ENCODE measurements around the gene YWHAE. TPM values are rescaled to one million over a fixed set of nuclear protein-coding genes. Genes with fewer than 3 reads are reported as not detected.

The YWHAE gene
- polyA plus RNA-seq, 1 experiment: 1,187 TPM

GRCh38 chr17:1377334-1377733 lies 22.7 kb downstream of the YWHAE start:
- no peak for DNase-seq (ENCODE audit: low read depth, low spot score)
- POLR2A ChIA-PET: interaction anchor here (0.5 kb wide), 1 partner anchor 62 kb away, joined by 3 read pairs; no protein-coding TSS in a partner anchor
- H3K9me3 ChIP-seq (ENCODE audit: control insufficient read depth, insufficient read depth, low read length): no peaks in the 10 kb centered on the region
- TF ChIP-seq CTCF (IDR thresholded peaks at IDR 0.05; ENCODE audit: low read depth, low read length): no peak
- no peak overlapping the region for H3K4me3 ChIP-seq (ENCODE audit: low read depth, low read length)
- no peaks in the 10 kb centered on the region for H3K27me3 ChIP-seq (ENCODE audit: control insufficient read depth, insufficient read depth, low read length)
- no peak overlapping the region for H3K27ac ChIP-seq (ENCODE audit: low read depth, low read length)
- CTCF ChIA-PET: interaction anchor here (5.5 kb wide), 1 partner anchor 12 kb away, joined by 78 read pairs; no protein-coding TSS in a partner anchor

- no peaks in the 10 kb centered on the region for H3K9me3 ChIP-seq (ENCODE audit: control insufficient read depth, insufficient read depth, low read length)
- no peak overlapping the region for H3K4me3 ChIP-seq (ENCODE audit: low read depth, low read length)
- ChIA-PET POLR2A (interaction anchor here (0.9 kb wide), 1 partner anchor 10 kb away, joined by 7 read pairs; no protein-coding TSS in a partner anchor), CTCF (interaction anchor here (5.5 kb wide), 1 partner anchor 11 kb away, joined by 78 read pairs; no protein-coding TSS in a partner anchor)
- H3K27ac ChIP-seq (ENCODE audit: low read depth, low read length): no peak overlapping the region
- no peak for DNase-seq (ENCODE audit: low read depth, low spot score)
- H3K27me3 ChIP-seq (ENCODE audit: control insufficient read depth, insufficient read depth, low read length): no peaks in the 10 kb centered on the region
- no peak for TF ChIP-seq CTCF (IDR thresholded peaks at IDR 0.05; ENCODE audit: low read depth, low read length)
These were observed 24.0 kb downstream of the YWHAE start for GRCh38 chr17:1376061-1376460.

- TF ChIP-seq CTCF (IDR thresholded peaks at IDR 0.05; ENCODE audit: low read depth, low read length): no peak
- no peak overlapping the region for H3K4me3 ChIP-seq (ENCODE audit: low read depth, low read length)
- H3K27me3 ChIP-seq (ENCODE audit: control insufficient read depth, insufficient read depth, low read length): no peaks in the 10 kb centered on the region
- ChIA-PET CTCF (interaction anchor here (0.5 to 5.5 kb wide), 3 partner anchors 10 to 112 kb away, joined by 4 to 78 read pairs (median 11); no protein-coding TSS in a partner anchor), POLR2A (interaction anchor here (0.5 kb wide), 1 partner anchor 38 kb away, joined by 6 read pairs; no protein-coding TSS in a partner anchor)
- no peak for DNase-seq (ENCODE audit: low read depth, low spot score)
- no peak overlapping the region for H3K27ac ChIP-seq (ENCODE audit: low read depth, low read length)
- H3K9me3 ChIP-seq (ENCODE audit: control insufficient read depth, insufficient read depth, low read length): no peaks in the 10 kb centered on the region
These were observed 24.4 kb downstream of the YWHAE start for GRCh38 chr17:1375615-1376014.

GRCh38 chr17:1374431-1375177 lies 25.4 kb downstream of the YWHAE start:
- DNase-seq (ENCODE audit: low read depth, low spot score): no peak
- ChIA-PET POLR2A (interaction anchor here (0.6 kb wide), 1 partner anchor 42 kb away, joined by 3 read pairs; no protein-coding TSS in a partner anchor), CTCF (interaction anchor here (1.8 kb wide), 1 partner anchor 9 kb away, joined by 11 read pairs; no protein-coding TSS in a partner anchor)
- TF ChIP-seq CTCF (IDR thresholded peaks at IDR 0.05; ENCODE audit: low read depth, low read length): no peak
- no peaks in the 10 kb centered on the region for H3K9me3 ChIP-seq (ENCODE audit: control insufficient read depth, insufficient read depth, low read length)
- no peak overlapping the region for H3K27ac ChIP-seq (ENCODE audit: low read depth, low read length)
- no peak overlapping the region for H3K4me3 ChIP-seq (ENCODE audit: low read depth, low read length)
- no peaks in the 10 kb centered on the region for H3K27me3 ChIP-seq (ENCODE audit: control insufficient read depth, insufficient read depth, low read length)

- no peak overlapping the region for H3K4me3 ChIP-seq (ENCODE audit: low read depth, low read length)
- CTCF ChIA-PET: interaction anchor here (1.8 kb wide), 1 partner anchor 8 kb away, joined by 11 read pairs; no protein-coding TSS in a partner anchor
- H3K9me3 ChIP-seq (ENCODE audit: control insufficient read depth, insufficient read depth, low read length): no peaks in the 10 kb centered on the region
- TF ChIP-seq CTCF (IDR thresholded peaks at IDR 0.05; ENCODE audit: low read depth, low read length): no peak
- no peaks in the 10 kb centered on the region for H3K27me3 ChIP-seq (ENCODE audit: control insufficient read depth, insufficient read depth, low read length)
- POLR2A ChIA-PET: interaction anchor here (0.6 kb wide), 1 partner anchor 43 kb away, joined by 3 read pairs; no protein-coding TSS in a partner anchor
- H3K27ac ChIP-seq (ENCODE audit: low read depth, low read length): no peak overlapping the region
- no peak for DNase-seq (ENCODE audit: low read depth, low spot score)
These were observed 26.2 kb downstream of the YWHAE start for GRCh38 chr17:1373707-1374237.
